Spinal cord (tissue), 10 donors: ENCODE measurements around the gene POLDIP2. TPM values are rescaled to one million over a fixed set of nuclear protein-coding genes. Genes with fewer than 3 reads are reported as not detected.

ENCODE experiments used
- DNase-seq, 6 donors: peaks; one replicate each; pipeline versions ENCODE4 v3.0.0 to v3.0.0-alpha.2; 2013 to 2015; ENCODE audit warnings: low spot score in 6 of 6, low read depth in 4 of 6
- H3K27ac ChIP-seq: one replicate; pipeline ENCODE4 v1.5.1; 2013; ENCODE audit warnings: low read depth, low read length, control low read depth
- H3K27me3 ChIP-seq: one replicate; pipeline ENCODE4 v1.6.1; 2013; ENCODE audit warnings: low read length; ENCODE audit not compliant: control insufficient read depth, insufficient read depth
- H3K36me3 ChIP-seq: one replicate; pipeline ENCODE4 v1.6.1; 2013; ENCODE audit warnings: low read length; ENCODE audit not compliant: control insufficient read depth, insufficient read depth
- H3K4me1 ChIP-seq: one replicate; pipeline ENCODE4 v1.6.1; 2013; ENCODE audit warnings: low read length; ENCODE audit not compliant: control insufficient read depth, insufficient read depth
- H3K4me3 ChIP-seq: one replicate; pipeline ENCODE4 v1.5.1; 2013; ENCODE audit warnings: low read depth, low read length, control low read depth
- H3K9me3 ChIP-seq: one replicate; pipeline ENCODE4 v1.6.1; 2013; ENCODE audit warnings: low read length; ENCODE audit not compliant: control insufficient read depth, insufficient read depth
- WGBS: methylation state at CpG from one replicate; pipeline ENCODE4 v1.1.5; 2013; ENCODE audit warnings: missing lambda C conversion rate; ENCODE audit not compliant: insufficient coverage; 5-methylcytosine and 5-hydroxymethylcytosine counted together
- long read RNA-seq, 4 donors: transcript quantifications; one replicate each; lab custom pipeline, GENCODE V29; 2026
- polyA plus RNA-seq, 2 donors: library from polyadenylated mRNA; unstranded; fragments of 120-200 nt; gene quantifications; one replicate each; pipeline ENCODE4 v1.2.1, GENCODE V29; 2013; ENCODE audit not compliant: insufficient read length in 2 of 2
- total RNA-seq, 2 donors: library from RNA; depleted of rRNA in 1 of 2; stranded (reverse); fragments of 120-200 nt in 1 of 2; fragments of >200 nt in 1 of 2; gene quantifications; one replicate each; pipeline versions ENCODE4 v1.2.3 to v1.2.4, GENCODE V29; 2013 to 2014
- donor health status: healthy.

Gene POLDIP2
- 10 to 100 TPM; 40.3 to 84.4 TPM for total RNA-seq
- polyA plus RNA-seq = 10 to 100 TPM; 87.2 to 89.1 TPM
- long read RNA-seq, donor 1, transcript POLDIP2-201 (11 exons, 2,121 nt) = major isoform, 26 of 31 reads
- long read RNA-seq, donor 1, partial matches to known transcripts = 0 of 31 reads
- long read RNA-seq, donor 1, other reads (novel, unspliced or antisense) = 5 of 31 reads
- long read RNA-seq, donor 2, transcript POLDIP2-201 (11 exons, 2,121 nt) = major isoform, 10 of 10 reads
- long read RNA-seq, donor 2, partial matches to known transcripts = 0 of 10 reads
- long read RNA-seq, donor 2, other reads (novel, unspliced or antisense) = 0 of 10 reads
- long read RNA-seq, donor 3, transcript POLDIP2-201 (11 exons, 2,121 nt) = major isoform, 9 of 20 reads
- long read RNA-seq, donor 3, partial matches to known transcripts = 11 of 20 reads
- long read RNA-seq, donor 3, other reads (novel, unspliced or antisense) = 0 of 20 reads
- long read RNA-seq, donor 4, transcript POLDIP2-201 (11 exons, 2,121 nt) = major isoform, 14 of 14 reads
- long read RNA-seq, donor 4, partial matches to known transcripts = 0 of 14 reads
- long read RNA-seq, donor 4, other reads (novel, unspliced or antisense) = 0 of 14 reads

- peaks cover 55% of the 10 kb centered on the region for H3K36me3 ChIP-seq
- H3K4me3 ChIP-seq = peak within 1 kb of the TSS; percentile 80
- DNase-seq = peak; percentile 87 to 98 (median 92)
- H3K27ac ChIP-seq = no peak within 1 kb of the TSS
- no peaks in the 10 kb centered on the region for H3K9me3 ChIP-seq
- WGBS = 0% methylated on average over 80 of the region's 80 CpGs
- no peaks in the 10 kb centered on the region for H3K27me3 ChIP-seq
- H3K4me1 ChIP-seq = peaks cover 7% of the 10 kb centered on the region
Observed at GRCh38 chr17:28357061-28357900, at the start of gene POLDIP2. POLDIP2 (minus strand) TSS chr17:28357527; CDS start chr17:28357448, 79 bp downstream.

GRCh38 chr17:28406473-28406814, 49.1 kb upstream of the POLDIP2 start:
- Histone ChIP-seq H3K36me3 (peaks cover 5% of the 10 kb centered on the region), H3K27ac (no peak overlapping the region), H3K27me3 (no peaks in the 10 kb centered on the region), H3K4me1 (peaks cover 25% of the 10 kb centered on the region), H3K4me3 (peak overlapping the region; percentile 70), H3K9me3 (no peaks in the 10 kb centered on the region)
- DNase-seq = peak in 2 of 6 donors; percentile 37 to 74
- 15% methylated on average over 8 of the region's 9 CpGs for WGBS

- peak in 3 of 6 donors; percentile 56 to 91 (median 83) for DNase-seq
- peak within 1 kb of the TSS; percentile 70 for H3K4me3 ChIP-seq
- peaks cover 5% of the 10 kb centered on the region for H3K36me3 ChIP-seq
- under 1% methylated on average over 70 of the region's 70 CpGs for WGBS
- H3K4me1 ChIP-seq = peaks cover 25% of the 10 kb centered on the region
- peak within 1 kb of the TSS; percentile 33 for H3K27ac ChIP-seq
- H3K27me3 ChIP-seq = no peaks in the 10 kb centered on the region
- H3K9me3 ChIP-seq = no peaks in the 10 kb centered on the region
Observed at GRCh38 chr17:28405632-28406472, 48.5 kb upstream of the POLDIP2 start, which contains the start of gene SLC46A1. SLC46A1 (minus strand) TSS chr17:28406212; CDS start chr17:28406114, 98 bp downstream.

- peak in 2 of 6 donors; percentile 42 to 53 for DNase-seq
- Histone ChIP-seq H3K4me3 (peak overlapping the region; percentile 70), H3K4me1 (peaks cover 25% of the 10 kb centered on the region), H3K36me3 (peaks cover 11% of the 10 kb centered on the region), H3K27me3 (no peaks in the 10 kb centered on the region), H3K9me3 (no peaks in the 10 kb centered on the region), H3K27ac (no peak overlapping the region)
- 29% methylated on average over 29 of the region's 33 CpGs for WGBS
Observed at GRCh38 chr17:28404812-28405570, 47.7 kb upstream of the POLDIP2 start.

- H3K9me3 ChIP-seq = no peaks in the 10 kb centered on the region
- H3K4me3 ChIP-seq = no peak overlapping the region
- WGBS = 92% methylated on average over 4 of the region's 5 CpGs
- no peaks in the 10 kb centered on the region for H3K27me3 ChIP-seq
- H3K4me1 ChIP-seq = peaks cover 25% of the 10 kb centered on the region
- peaks cover 17% of the 10 kb centered on the region for H3K36me3 ChIP-seq
- DNase-seq = no peak
- no peak overlapping the region for H3K27ac ChIP-seq
Observed at GRCh38 chr17:28404461-28404811, 47.1 kb upstream of the POLDIP2 start.

GRCh38 chr17:28404007-28404406, 46.7 kb upstream of the POLDIP2 start:
- Histone ChIP-seq H3K9me3 (no peaks in the 10 kb centered on the region), H3K27ac (no peak overlapping the region), H3K4me1 (peaks cover 25% of the 10 kb centered on the region), H3K27me3 (no peaks in the 10 kb centered on the region), H3K4me3 (no peak overlapping the region), H3K36me3 (peaks cover 21% of the 10 kb centered on the region)
- no peak for DNase-seq
- 100% methylated on average over 1 of the region's 2 CpGs for WGBS

GRCh38 chr17:28402844-28403243, 45.5 kb upstream of the POLDIP2 start:
- H3K4me1 ChIP-seq = peaks cover 25% of the 10 kb centered on the region

GRCh38 chr17:28402224-28402630, 44.9 kb upstream of the POLDIP2 start:
- no peak overlapping the region for H3K27ac ChIP-seq
- H3K27me3 ChIP-seq = no peaks in the 10 kb centered on the region
- peaks cover 38% of the 10 kb centered on the region for H3K36me3 ChIP-seq
- no peak for DNase-seq
- no peak overlapping the region for H3K4me3 ChIP-seq
- no peaks in the 10 kb centered on the region for H3K9me3 ChIP-seq
- 40% methylated on average over 2 of the region's 3 CpGs for WGBS
- peaks cover 25% of the 10 kb centered on the region for H3K4me1 ChIP-seq

More at GRCh38 chr17:28402844-28403243, 45.5 kb upstream of the POLDIP2 start:
- WGBS = 81% methylated on average over 6 of the region's 6 CpGs
- DNase-seq = no peak
- no peak overlapping the region for H3K4me3 ChIP-seq
- no peaks in the 10 kb centered on the region for H3K9me3 ChIP-seq
- no peaks in the 10 kb centered on the region for H3K27me3 ChIP-seq
- no peak overlapping the region for H3K27ac ChIP-seq
- H3K36me3 ChIP-seq = peaks cover 32% of the 10 kb centered on the region
